Astrocyte (in vitro differentiated cells and primary cell): ENCODE results near the gene OR52M1.

ENCODE experiments used
- EZH2 ChIP-seq: IDR thresholded peaks from 2 replicates; pipeline ENCODE4 v1.6.1; 2012; ENCODE audit warnings: mild to moderate bottlenecking, low read length, inconsistent platforms; ENCODE audit not compliant: insufficient read depth
- TF ChIP-seq, protein P1 (sequence below): IDR thresholded peaks from 2 replicates; pipeline ENCODE4 v1.5.1; 2011; ENCODE audit warnings: low read depth, mild to moderate bottlenecking, inconsistent platforms, low read length, moderate library complexity; ENCODE audit not compliant: insufficient read depth

DNA sequence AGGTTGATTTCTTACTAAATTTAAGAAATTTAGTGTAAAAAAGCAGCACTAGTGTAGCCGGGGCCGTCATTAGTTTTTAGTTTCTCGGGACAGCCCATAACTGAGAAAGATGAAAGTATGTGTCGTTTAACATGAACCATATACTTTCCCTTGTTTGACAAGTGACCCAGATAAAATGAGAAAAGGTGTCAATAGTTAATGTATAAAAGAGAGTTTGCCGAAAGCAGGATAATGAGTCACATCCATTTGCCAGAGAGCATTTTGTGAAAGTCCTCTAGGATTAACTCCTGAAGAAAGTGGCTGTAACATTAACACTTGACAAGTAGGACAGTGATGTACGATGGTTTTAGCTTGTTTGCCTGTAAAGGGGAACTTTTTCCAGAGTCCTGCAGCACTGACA lies 49.0 kb upstream of the OR52M1 start:
- TF ChIP-seq, protein P1, sequence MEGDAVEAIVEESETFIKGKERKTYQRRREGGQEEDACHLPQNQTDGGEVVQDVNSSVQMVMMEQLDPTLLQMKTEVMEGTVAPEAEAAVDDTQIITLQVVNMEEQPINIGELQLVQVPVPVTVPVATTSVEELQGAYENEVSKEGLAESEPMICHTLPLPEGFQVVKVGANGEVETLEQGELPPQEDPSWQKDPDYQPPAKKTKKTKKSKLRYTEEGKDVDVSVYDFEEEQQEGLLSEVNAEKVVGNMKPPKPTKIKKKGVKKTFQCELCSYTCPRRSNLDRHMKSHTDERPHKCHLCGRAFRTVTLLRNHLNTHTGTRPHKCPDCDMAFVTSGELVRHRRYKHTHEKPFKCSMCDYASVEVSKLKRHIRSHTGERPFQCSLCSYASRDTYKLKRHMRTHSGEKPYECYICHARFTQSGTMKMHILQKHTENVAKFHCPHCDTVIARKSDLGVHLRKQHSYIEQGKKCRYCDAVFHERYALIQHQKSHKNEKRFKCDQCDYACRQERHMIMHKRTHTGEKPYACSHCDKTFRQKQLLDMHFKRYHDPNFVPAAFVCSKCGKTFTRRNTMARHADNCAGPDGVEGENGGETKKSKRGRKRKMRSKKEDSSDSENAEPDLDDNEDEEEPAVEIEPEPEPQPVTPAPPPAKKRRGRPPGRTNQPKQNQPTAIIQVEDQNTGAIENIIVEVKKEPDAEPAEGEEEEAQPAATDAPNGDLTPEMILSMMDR, result no peak
- TF ChIP-seq EZH2, result no peak
